NCI-H1092 (cell line): ENCODE results near the gene SPOCK1.

Experiments
- DNase-seq: peaks from one replicate; lab custom pipeline; 2025; lab: John Stamatoyannopoulos, UW

Gene SPOCK1

DNA sequence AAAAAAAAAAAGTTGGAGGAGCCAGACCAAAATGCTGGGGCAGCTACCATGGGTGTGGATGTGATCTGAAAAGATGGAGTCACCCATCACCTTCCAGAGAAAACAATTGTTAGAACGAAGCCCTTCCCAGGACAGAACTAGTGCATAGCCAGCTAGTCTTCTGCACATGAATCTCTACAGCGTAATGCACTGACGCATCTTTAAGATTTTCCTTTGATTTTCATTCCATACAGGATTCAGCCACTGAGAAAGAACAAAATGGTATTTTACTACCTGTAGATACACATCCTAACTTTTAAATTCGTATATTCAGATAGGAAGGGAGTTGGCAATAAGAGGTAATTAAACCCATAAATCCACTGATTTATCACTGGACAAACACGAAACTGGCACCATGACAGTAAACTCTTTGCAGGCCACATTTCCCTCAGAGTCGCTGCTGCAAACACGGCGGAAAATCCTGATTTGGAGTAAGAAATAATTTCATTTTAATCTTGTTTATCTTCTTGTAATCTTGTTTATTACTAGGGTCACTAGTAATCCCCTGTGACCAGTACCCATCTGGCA, 206.6 kb downstream of the SPOCK1 start:
- no peak for DNase-seq

DNA sequence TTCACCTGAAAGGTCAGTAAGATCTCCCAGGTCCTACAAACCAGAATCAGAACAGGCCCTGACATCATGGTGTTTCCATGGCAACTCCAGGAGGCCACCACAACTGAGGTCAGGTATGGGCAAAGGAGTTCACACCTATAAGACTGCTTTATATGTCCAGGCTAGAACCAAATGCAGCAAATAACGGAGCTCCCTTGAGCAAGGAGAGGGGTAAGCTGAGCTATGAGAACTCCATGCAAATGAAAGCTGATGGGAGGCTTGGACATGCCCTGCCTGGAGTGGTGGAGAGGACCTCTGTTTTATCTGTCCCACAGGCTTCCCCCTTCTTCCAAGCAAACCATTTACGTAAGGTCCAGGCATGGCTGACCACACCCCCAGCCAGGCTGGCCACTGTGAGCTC, 207.7 kb downstream of the SPOCK1 start:
- DNase-seq, result no peak

DNA sequence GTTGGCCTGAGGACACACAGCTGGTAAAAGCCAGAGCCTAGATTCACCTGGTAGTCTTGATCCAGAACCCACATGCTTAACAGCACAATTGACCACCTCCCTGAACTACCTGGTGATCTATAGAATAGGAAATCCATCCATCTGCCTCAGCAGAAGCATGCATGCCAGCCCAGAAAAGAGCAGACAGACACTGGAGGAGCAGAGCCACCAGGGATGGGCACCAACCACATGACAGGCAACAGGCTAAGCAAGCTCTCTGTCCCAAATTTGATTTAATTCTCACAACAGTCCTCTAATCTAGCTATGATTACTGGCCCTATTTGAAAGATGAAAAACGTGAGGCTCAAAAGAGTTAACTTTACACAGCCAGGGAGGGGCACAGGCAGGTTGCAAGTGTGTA, 208.1 kb downstream of the SPOCK1 start:
- DNase-seq, result no peak

GRCh38 chr5:137290373-137290772, 208.8 kb downstream of the SPOCK1 start:
- no peak for DNase-seq

DNA sequence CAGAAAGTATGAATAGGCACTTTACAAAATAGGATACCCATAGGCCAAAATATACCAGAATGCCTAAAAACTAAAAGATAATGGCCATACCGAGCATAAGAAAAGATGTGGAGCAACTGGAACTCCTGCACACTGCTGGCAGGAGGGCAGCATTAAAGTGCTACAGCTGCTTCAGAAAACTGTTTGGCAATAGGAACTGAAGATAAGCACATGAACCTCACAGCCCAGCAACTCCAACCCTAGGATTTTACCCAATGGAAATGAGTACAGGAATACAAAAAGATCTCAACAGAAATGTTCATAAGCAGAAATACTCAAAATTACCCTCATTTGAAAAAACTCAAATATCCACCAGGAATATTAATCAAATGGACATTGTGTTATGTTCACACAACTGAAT, 209.3 kb downstream of the SPOCK1 start:
- DNase-seq, result no peak

- no peak for DNase-seq
Measured at GRCh38 chr5:137287569-137287968, 211.6 kb downstream of the SPOCK1 start.

GRCh38 chr5:137286025-137286610, 213.0 kb downstream of the SPOCK1 start:
- DNase-seq, result no peak

GRCh38 chr5:137283801-137284200, 215.3 kb downstream of the SPOCK1 start:
- no peak for DNase-seq

DNA sequence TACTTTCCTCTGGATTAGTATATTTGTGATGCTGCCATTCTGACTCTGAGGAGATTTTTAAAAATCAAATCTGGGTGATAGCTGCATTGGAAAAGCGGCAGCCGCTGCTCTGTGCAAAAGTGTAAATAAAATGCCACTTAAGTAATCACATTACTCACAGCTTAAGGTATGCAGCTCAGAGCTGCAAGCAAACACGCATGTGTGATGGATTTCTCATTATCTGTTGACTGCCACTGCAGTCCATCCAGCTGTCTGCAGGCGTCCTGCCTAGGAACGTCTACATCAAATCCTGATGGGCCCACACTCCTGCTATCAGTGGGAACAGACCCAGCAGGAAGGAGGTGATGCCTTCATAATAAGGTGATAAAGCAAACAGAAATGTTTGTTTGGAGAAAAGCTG, 216.9 kb downstream of the SPOCK1 start:
- no peak for DNase-seq

DNA sequence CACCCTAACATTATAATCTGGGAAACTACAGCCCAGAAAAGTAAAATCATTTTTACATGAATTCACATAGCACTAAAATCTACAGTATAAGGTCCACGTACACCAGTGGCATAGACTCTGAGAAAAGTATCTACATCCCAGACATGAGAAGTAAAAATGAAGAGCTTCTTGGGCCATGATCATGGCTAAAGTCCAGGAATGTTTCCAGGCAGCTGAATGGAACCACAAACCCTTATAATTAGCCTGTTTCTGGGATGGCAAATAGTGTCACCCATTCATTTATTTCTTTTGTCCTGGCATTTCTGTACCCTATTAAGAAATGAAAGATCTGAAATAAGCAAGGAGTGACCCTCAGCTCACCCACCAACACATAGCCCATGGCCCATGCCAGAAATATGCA, 217.9 kb downstream of the SPOCK1 start:
- DNase-seq, result no peak

- DNase-seq, result no peak
Measured at GRCh38 chr5:137280656-137281055, 218.5 kb downstream of the SPOCK1 start.

DNA sequence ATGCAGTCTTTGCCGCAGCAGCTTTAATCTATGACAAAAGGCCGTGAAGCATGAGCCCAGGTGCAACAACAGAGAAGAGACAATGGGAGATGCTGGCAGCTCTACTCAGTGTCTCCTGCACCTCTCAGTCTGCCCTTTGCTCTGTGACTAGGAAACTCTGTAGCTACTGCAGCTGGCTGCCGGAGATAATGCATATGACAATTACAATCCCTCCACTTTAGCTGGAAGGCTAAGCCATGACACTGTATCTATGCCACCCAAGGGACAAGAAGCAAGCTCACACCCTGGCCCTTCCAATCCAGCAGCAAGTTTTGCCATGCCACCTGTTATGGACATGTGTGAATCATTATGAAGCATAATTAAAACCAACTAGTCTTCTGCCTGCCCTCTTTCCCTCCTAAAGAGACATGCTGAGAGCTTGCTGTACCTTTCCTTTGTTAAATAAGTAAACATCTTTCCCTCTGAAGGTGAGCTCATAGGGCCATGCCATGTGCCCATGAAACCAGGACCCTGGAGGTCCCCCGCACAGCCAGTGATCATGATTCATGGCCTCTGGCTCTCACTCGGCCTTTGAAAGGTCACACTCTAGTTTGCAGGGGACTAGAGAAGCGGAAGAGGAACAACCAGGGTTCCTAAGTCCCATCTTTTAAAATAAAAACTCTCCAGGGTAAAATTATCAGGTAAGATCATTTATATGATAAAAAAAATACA, 219.4 kb downstream of the SPOCK1 start:
- peak; percentile 21 for DNase-seq

GRCh38 chr5:137278476-137278875, 220.7 kb downstream of the SPOCK1 start:
- no peak for DNase-seq

DNA sequence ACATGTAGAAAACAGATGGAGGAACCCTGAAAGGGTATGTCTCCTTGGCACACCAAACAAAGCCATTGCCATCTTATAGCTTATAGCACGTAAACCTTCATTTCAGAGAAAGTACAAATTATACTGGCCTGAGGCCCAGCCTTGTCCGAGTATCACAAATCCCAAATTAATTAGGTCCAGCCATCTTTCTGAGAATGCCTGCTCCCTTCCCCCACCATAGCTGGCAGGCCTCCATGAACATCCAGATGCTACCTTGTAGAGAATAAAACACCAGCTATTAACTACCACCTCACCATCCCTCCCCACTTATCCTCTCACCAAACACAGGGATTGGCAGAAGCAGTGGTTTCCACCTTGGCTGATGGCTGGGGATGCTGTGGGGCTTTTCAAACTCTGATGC, 224.0 kb downstream of the SPOCK1 start:
- peak; percentile 18 for DNase-seq

GRCh38 chr5:137273511-137273910, 225.6 kb downstream of the SPOCK1 start:
- DNase-seq, result no peak

DNA sequence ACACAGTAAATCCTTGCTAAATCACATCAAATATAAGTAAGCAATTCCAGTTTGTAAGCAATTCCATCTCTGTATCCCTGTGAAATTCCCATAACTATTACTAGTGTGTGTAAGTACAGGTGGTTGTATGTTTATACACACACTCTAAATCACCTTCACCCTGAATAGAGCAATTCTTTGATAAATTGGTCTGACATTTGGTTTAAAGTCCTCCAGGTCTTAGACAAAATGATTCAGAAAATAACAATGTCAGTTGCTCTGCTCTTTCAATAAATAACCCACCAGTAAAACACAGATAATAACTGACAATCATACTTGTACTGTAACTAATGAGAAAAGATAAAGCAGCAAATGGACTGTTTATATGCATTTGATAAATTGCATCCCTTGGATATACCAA, 226.3 kb downstream of the SPOCK1 start:
- DNase-seq, result no peak

DNA sequence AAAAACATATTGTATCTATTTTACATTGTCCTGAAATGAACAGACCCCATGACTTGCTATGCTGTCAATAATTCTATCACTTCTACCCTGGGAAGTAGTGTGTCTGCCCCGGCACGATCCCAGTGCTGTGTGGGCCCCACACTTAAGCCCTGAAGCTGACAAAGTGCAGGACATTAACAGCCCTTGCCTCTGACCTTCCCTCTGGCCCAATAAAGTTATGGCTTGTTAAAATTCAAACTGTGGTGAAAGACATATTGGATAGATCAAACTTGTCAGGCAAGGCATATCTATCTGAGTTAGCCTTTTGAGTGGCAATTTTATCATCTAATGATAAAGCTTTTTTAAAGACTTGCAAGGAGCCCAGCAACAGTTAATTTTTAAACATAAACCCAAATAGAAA, 229.2 kb downstream of the SPOCK1 start:
- no peak for DNase-seq

- DNase-seq, result no peak
Measured at GRCh38 chr5:137269274-137269673, 229.9 kb downstream of the SPOCK1 start.

DNA sequence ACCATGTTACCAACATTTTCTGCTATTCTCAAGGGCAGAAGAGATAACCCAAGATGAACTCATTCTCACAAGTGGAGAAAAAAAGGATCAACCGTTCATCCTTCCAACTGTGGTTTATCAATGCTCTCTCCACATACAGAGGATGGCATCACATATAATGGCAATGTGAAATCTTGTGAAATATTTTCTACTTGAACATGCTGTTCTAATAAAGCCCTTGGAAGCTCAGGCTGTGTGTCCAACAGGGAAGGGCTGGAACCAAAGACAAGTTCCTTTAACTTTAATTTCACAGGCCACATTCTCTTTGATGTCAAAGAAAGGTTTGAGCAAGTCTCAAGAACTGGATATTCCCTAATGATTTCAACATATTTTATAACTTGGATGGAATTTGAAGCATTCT, 230.5 kb downstream of the SPOCK1 start:
- no peak for DNase-seq

DNA sequence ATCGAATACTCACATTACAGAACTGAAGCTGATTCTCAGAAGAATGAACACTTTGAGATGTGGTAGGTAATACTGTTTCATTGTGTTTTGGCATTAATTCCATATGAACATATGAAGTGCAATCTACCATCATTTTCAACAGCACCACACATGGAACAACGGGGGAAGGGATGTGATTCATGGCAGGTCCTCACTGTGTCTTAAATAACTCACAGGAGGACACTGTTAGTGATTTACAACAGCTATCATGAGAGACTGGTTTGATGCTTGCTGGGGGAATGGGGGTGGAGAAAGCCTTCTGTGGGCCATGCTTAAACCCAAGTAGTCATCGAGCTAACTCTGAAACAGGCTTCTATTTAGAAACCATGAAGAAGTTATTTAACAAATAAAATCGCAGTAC, 232.9 kb downstream of the SPOCK1 start:
- no peak for DNase-seq

DNA sequence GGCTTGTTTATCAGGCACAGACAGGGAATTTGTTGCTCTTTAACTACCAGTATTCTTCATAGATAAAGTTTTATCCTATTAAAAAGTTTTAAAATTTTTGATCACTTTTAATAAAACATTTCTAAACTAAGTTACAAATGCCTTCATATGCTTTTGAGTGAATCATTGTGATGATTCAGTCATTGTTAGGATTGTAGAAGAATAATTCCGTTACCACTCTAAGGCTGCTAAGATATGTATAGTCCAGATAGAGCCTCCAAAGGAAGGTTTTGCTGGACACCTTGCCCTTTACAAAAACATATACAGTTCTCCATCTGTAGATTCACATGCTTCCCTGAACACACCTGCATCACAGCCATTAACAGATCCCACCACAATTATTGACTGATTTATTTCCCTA, 233.7 kb downstream of the SPOCK1 start:
- no peak for DNase-seq

- DNase-seq, result no peak
Measured at GRCh38 chr5:137264573-137264972, 234.6 kb downstream of the SPOCK1 start.

GRCh38 chr5:137264041-137264440, 235.1 kb downstream of the SPOCK1 start:
- DNase-seq, result no peak
